PFSK-1 (cell line): ENCODE measurements around the gene ST8SIA6.

Source experiments
- FOXP2 ChIP-seq: optimal IDR thresholded peaks from 2 replicates; pipeline ENCODE3; 2011; ENCODE audit warnings: borderline replicate concordance, control low read depth, inconsistent platforms; ENCODE audit not compliant: insufficient read depth; ENCODE audit errors: extremely low read length, extremely low read depth
- POLR2AphosphoS5 ChIP-seq: IDR thresholded peaks from 2 replicates; pipeline ENCODE4 v1.6.1; 2012; ENCODE audit warnings: low read depth, mild to moderate bottlenecking, control low read depth, low read length, moderate library complexity
- REST ChIP-seq, 2 experiments: IDR thresholded peaks; 2 replicates each; pipeline versions ENCODE4 v1.6.1 to v1.8.0; 2011 to 2012; ENCODE audit warnings: low read depth in 2 of 2, low read length in 2 of 2, control low read depth in 1 of 2, inconsistent platforms in 1 of 2, mild to moderate bottlenecking in 1 of 2, moderate library complexity in 1 of 2; ENCODE audit not compliant: insufficient read depth in 1 of 2
- SIN3A ChIP-seq: IDR thresholded peaks from 2 replicates; pipeline ENCODE4 v1.6.1; 2012; ENCODE audit warnings: mild to moderate bottlenecking, low read length, moderate library complexity, borderline replicate concordance; ENCODE audit not compliant: insufficient read depth
- TAF1 ChIP-seq: IDR thresholded peaks from 2 replicates; pipeline ENCODE4 v1.6.1; 2012; ENCODE audit warnings: low read length, control low read depth, borderline replicate concordance; ENCODE audit not compliant: insufficient read depth

ST8SIA6 gene

DNA sequence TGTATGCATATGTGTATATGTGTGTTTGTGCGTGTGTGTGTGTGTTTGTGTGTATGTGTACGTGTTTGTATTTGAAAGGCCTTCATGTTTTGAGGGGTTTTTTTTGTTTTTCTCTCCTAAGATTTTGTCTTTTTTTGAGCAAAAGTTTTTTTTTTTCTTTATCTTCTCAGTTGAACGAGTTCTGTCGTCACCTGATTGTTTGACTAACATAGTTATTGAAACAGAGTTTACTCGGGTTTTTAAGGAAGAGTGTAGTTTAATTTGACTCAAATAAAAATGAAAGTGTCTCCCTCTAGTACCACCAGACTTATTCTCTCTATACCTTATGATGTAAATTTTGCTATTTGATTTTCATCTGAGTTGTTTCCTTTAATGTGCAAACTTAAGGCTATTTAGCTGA is 73.5 kb downstream of the ST8SIA6 start:
- TF ChIP-seq REST (IDR thresholded peaks at IDR 0.05; ENCODE audit: insufficient read depth in 1 of 2, low read depth in 2 of 2, low read length in 2 of 2): no peak
- TF ChIP-seq TAF1: no peak
- TF ChIP-seq SIN3A: no peak
- no peak for TF ChIP-seq POLR2AphosphoS5
- TF ChIP-seq FOXP2: no peak

GRCh38 chr10:17380016-17380415 is 74.4 kb downstream of the ST8SIA6 start:
- TF ChIP-seq FOXP2: no peak
- no peak for TF ChIP-seq REST (IDR thresholded peaks at IDR 0.05; ENCODE audit: insufficient read depth in 1 of 2, low read depth in 2 of 2, low read length in 2 of 2)
- no peak for TF ChIP-seq SIN3A
- TF ChIP-seq POLR2AphosphoS5: no peak
- no peak for TF ChIP-seq TAF1

GRCh38 chr10:17379151-17379690 is 75.2 kb downstream of the ST8SIA6 start:
- TF ChIP-seq TAF1 (no peak), REST (IDR thresholded peaks at IDR 0.05; ENCODE audit: insufficient read depth in 1 of 2, low read depth in 2 of 2, low read length in 2 of 2) (no peak), FOXP2 (no peak), SIN3A (no peak), POLR2AphosphoS5 (no peak)

DNA sequence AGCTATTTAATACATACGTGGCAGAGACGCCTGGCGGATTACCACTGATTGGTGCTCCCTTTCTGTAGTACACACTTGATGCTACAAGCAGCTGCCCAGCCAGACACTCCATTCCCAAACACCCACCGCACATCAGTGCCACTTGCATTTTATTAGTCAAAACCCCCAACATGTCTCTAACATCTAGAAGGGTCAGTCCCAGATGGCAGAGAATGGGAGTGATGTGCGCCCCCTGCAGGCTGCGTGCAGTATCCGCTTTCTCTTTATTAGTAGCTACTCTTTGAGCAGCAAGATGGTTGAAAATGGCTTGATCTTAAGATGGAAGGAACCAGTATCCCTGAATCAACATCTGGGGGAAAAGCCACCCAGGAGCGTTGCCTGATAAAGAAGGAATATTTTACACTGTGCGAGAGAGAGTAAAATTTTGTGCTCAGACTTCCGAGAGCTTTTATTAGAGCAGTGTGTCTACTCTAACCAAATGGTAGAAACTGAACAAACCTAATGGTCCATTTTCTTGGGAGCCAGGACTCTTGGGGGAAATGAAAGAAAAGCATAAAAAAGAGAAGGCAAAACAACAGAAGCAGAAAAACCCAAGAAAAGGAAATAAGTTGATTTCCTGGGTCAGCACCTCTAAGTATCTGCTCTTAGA is 78.3 kb downstream of the ST8SIA6 start:
- TF ChIP-seq FOXP2 (no peak), SIN3A (no peak), TAF1 (no peak), REST (IDR thresholded peaks at IDR 0.05; ENCODE audit: insufficient read depth in 1 of 2, low read depth in 2 of 2, low read length in 2 of 2) (no peak), POLR2AphosphoS5 (no peak)
